Activated naive CD4-positive, alpha-beta T cell treated with anti-CD3 and anti-CD28 coated beads, Interleukin-2, amount 50 U/mL, for 72 hours (primary cell): ENCODE measurements around the gene GABRG3. TPM values are rescaled to one million over a fixed set of nuclear protein-coding genes. Genes with fewer than 3 reads are reported as not detected.
A peak's percentile ranks its signal among the peaks of the same experiment; 100 is the strongest.

Experiments
- ATAC-seq, 2 donors: fragments of 150-1000 bp; cut with Tn5 transposase; 2 replicates each; pipeline ENCODE4 v1.10.0; 2021; ENCODE audit warnings: mild to moderate bottlenecking in 2 of 2, moderate library complexity in 2 of 2
- DNase-seq, 2 donors: peaks; one replicate each; pipeline ENCODE4 v3.0.0; 2021 to 2022; ENCODE audit warnings: low spot score in 2 of 2
- H3K27ac Mint-ChIP-seq, 2 donors: one replicate each; pipeline ENCODE4 v1.8.0; 2022; ENCODE audit warnings: mild to moderate bottlenecking in 2 of 2, mixed read lengths in 2 of 2
- H3K36me3 Mint-ChIP-seq, 2 donors: one replicate each; pipeline ENCODE4 v1.8.0; 2022; ENCODE audit warnings: mixed read lengths in 2 of 2
- H3K9me3 Mint-ChIP-seq, 2 donors: one replicate each; pipeline ENCODE4 v1.8.0; 2022; ENCODE audit warnings: mixed read lengths in 2 of 2
- total RNA-seq, 2 donors: library from RNA; stranded (reverse); gene quantifications; one replicate each; pipeline ENCODE4 v1.2.3, GENCODE V29; 2022

GABRG3 gene
- total RNA-seq, 2 donors from 2014 or later: not detected

- peaks cover 0 to 12% of the 10 kb centered on the region in 2 donors for H3K9me3 Mint-ChIP-seq
- H3K27ac Mint-ChIP-seq: no peak overlapping the region
- no peak for ATAC-seq
These were observed 71.2 kb downstream of the GABRG3 start for GRCh38 chr15:27042230-27042629.

DNA sequence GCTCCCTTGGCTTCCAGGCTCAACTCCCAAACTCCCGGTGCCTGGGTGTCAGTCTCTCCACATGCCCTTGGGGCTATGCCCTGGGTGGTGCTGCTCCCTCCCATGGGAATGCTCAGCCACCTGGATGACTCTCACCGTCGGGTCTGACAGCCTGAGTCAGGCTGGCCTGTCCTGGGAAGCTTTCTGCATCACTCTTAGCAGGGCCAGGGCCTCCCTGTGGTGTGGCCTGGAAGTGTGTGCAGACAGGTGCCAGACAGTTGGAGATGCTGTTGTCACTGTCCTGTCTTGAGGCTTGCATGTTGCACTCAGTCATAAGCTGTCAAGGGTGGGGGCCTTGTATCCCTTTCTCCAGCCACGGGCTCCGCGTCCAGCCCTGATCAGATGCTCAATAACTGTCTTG lies 71.7 kb downstream of the GABRG3 start:
- ATAC-seq (no peak), DNase-seq (no peak)
- peaks cover 0 to 12% of the 10 kb centered on the region in 2 donors for H3K9me3 Mint-ChIP-seq
- no peaks in the 10 kb centered on the region for H3K36me3 Mint-ChIP-seq
- H3K27ac Mint-ChIP-seq: no peak overlapping the region

More at GRCh38 chr15:27042230-27042629, 71.2 kb downstream of the GABRG3 start:
- no peak for DNase-seq
- H3K36me3 Mint-ChIP-seq: no peaks in the 10 kb centered on the region

- DNase-seq (no peak), ATAC-seq (no peak)
- H3K36me3 Mint-ChIP-seq: no peaks in the 10 kb centered on the region
- peaks cover 0 to 12% of the 10 kb centered on the region in 2 donors for H3K9me3 Mint-ChIP-seq
- no peak overlapping the region for H3K27ac Mint-ChIP-seq
These were observed 72.8 kb downstream of the GABRG3 start for GRCh38 chr15:27043770-27044169.

GRCh38 chr15:27045796-27046195 lies 74.8 kb downstream of the GABRG3 start:
- no peak for DNase-seq
- Mint-ChIP-seq H3K27ac (no peak overlapping the region), H3K36me3 (no peaks in the 10 kb centered on the region), H3K9me3 (peaks cover 0 to 12% of the 10 kb centered on the region in 2 donors)
- ATAC-seq: no peak

- H3K27ac Mint-ChIP-seq: no peak overlapping the region
- no peaks in the 10 kb centered on the region for H3K36me3 Mint-ChIP-seq
- no peak for ATAC-seq
- peaks cover 0 to 8% of the 10 kb centered on the region in 2 donors for H3K9me3 Mint-ChIP-seq
- no peak for DNase-seq
These were observed 75.9 kb downstream of the GABRG3 start for GRCh38 chr15:27046880-27047279.

DNA sequence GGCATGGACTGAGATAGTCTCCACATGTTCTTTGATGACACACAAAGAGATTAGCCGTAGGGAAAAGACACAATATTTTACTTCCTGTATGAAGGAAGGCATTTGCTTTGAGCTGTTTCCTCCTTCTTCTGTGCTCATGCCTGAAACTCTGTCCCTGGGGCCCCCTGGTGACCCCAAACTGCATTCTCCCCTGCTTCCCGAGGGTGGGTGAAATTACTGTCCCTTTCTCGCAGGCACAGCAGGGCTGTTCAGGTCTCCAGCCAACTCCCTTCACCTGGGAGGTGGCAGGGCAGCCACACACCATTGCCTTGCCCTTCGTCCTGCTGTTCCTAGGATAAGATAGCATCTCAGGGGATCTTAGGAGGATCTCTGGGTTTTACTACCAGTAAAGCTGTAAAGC lies 79.2 kb downstream of the GABRG3 start:
- no peaks in the 10 kb centered on the region for H3K36me3 Mint-ChIP-seq
- ATAC-seq: no peak
- DNase-seq: no peak
- H3K27ac Mint-ChIP-seq: no peak overlapping the region
- H3K9me3 Mint-ChIP-seq: peaks cover 0 to 8% of the 10 kb centered on the region in 2 donors

- no peak for ATAC-seq
- no peaks in the 10 kb centered on the region for H3K36me3 Mint-ChIP-seq
- H3K27ac Mint-ChIP-seq: no peak overlapping the region
- H3K9me3 Mint-ChIP-seq: no peaks in the 10 kb centered on the region
- no peak for DNase-seq
These were observed 83.4 kb downstream of the GABRG3 start for GRCh38 chr15:27054426-27054825.

GRCh38 chr15:27057904-27058645 lies 87.1 kb downstream of the GABRG3 start:
- Mint-ChIP-seq H3K9me3 (peaks cover 0 to 9% of the 10 kb centered on the region in 2 donors), H3K36me3 (peaks cover 0 to 2% of the 10 kb centered on the region in 2 donors), H3K27ac (no peak overlapping the region)
- ATAC-seq: no peak
- DNase-seq: no peak

GRCh38 chr15:27058939-27059338 lies 88.0 kb downstream of the GABRG3 start:
- ATAC-seq (no peak), DNase-seq (no peak)
- H3K9me3 Mint-ChIP-seq: peaks cover 6 to 12% of the 10 kb centered on the region in 2 donors
- no peak overlapping the region for H3K27ac Mint-ChIP-seq
- H3K36me3 Mint-ChIP-seq: peaks cover 0 to 10% of the 10 kb centered on the region in 2 donors

- DNase-seq (peak in 1 of 2 donors; percentile 57), ATAC-seq (peak in 1 of 2 donors; percentile 49)
- peaks cover 0 to 10% of the 10 kb centered on the region in 2 donors for H3K36me3 Mint-ChIP-seq
- no peak overlapping the region for H3K27ac Mint-ChIP-seq
- H3K9me3 Mint-ChIP-seq: peaks cover 7 to 14% of the 10 kb centered on the region in 2 donors
These were observed 88.7 kb downstream of the GABRG3 start for GRCh38 chr15:27059610-27060202.

GRCh38 chr15:27061739-27062138 lies 90.8 kb downstream of the GABRG3 start:
- no peak for ATAC-seq

GRCh38 chr15:27062951-27063350 lies 92.0 kb downstream of the GABRG3 start:
- DNase-seq (no peak), ATAC-seq (no peak)
- Mint-ChIP-seq H3K27ac (no peak overlapping the region), H3K9me3 (peaks cover 14 to 30% of the 10 kb centered on the region in 2 donors), H3K36me3 (peaks cover 7 to 23% of the 10 kb centered on the region in 2 donors)

More at GRCh38 chr15:27061739-27062138, 90.8 kb downstream of the GABRG3 start:
- Mint-ChIP-seq H3K27ac (no peak overlapping the region), H3K36me3 (peaks cover 0 to 17% of the 10 kb centered on the region in 2 donors), H3K9me3 (peaks cover 7 to 20% of the 10 kb centered on the region in 2 donors)
- no peak for DNase-seq

DNA sequence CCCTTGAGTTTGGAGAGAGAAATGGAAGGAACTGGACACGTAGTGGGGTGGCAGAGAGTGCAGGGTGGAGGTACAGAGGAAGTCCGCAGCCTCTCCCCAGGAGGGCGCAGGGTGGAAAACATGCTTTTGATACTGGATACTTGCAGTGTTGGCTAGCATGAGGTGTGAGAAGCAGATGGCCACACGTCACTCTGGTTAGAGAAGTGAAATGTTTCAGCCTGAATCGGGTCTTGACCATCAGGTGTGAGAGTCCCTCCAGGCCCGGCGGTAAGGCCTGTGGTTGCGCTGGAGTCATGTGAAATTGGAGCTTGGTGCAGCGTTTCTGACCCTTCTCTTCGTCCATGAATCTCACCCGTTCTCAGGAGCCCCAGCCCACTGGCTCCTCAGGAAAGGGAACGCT lies 93.1 kb downstream of the GABRG3 start:
- no peak for ATAC-seq
- DNase-seq: no peak
- Mint-ChIP-seq H3K27ac (no peak overlapping the region), H3K36me3 (peaks cover 9 to 30% of the 10 kb centered on the region in 2 donors), H3K9me3 (peaks cover 19 to 35% of the 10 kb centered on the region in 2 donors)

GRCh38 chr15:27065151-27065550 lies 94.2 kb downstream of the GABRG3 start:
- DNase-seq (no peak), ATAC-seq (no peak)
- H3K9me3 Mint-ChIP-seq: peaks cover 22 to 35% of the 10 kb centered on the region in 2 donors
- H3K27ac Mint-ChIP-seq: no peak overlapping the region
- H3K36me3 Mint-ChIP-seq: peaks cover 9 to 30% of the 10 kb centered on the region in 2 donors

- no peak for ATAC-seq
- H3K27ac Mint-ChIP-seq: no peak overlapping the region
- peaks cover 23 to 33% of the 10 kb centered on the region in 2 donors for H3K9me3 Mint-ChIP-seq
These were observed 94.8 kb downstream of the GABRG3 start for GRCh38 chr15:27065785-27066184.

DNA sequence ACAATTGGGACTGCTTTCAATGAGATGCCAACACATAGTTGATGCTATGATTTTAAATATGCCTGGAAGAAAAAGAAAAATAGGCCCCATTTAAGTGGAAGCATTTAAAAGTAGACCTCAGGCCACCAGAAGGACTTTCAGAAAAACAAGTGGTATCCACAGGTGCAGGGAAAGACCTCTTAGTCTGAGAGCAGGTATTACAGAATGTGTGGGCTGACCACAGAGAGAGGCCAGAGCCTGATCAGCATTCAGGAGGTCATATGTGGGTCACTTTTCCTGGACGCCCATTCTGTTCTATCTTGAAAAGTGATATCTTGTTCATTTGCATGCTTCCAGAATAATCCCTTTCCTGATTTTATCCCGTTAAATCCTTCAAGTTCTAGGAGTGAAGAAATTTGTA lies 95.5 kb downstream of the GABRG3 start:
- peaks cover 25 to 31% of the 10 kb centered on the region in 2 donors for H3K9me3 Mint-ChIP-seq
- H3K27ac Mint-ChIP-seq: no peak overlapping the region
- ATAC-seq (no peak), DNase-seq (no peak)
- peaks cover 9 to 30% of the 10 kb centered on the region in 2 donors for H3K36me3 Mint-ChIP-seq

More at GRCh38 chr15:27065785-27066184, 94.8 kb downstream of the GABRG3 start:
- H3K36me3 Mint-ChIP-seq: peaks cover 9 to 30% of the 10 kb centered on the region in 2 donors
- DNase-seq: no peak

- Mint-ChIP-seq H3K36me3 (peaks cover 9 to 30% of the 10 kb centered on the region in 2 donors), H3K9me3 (peaks cover 27% of the 10 kb centered on the region in 2 donors), H3K27ac (no peak overlapping the region)
- DNase-seq (no peak), ATAC-seq (no peak)
These were observed 96.2 kb downstream of the GABRG3 start for GRCh38 chr15:27067175-27067574.
